ENCODE results near the gene LRRC61. TPM values are rescaled to one million over a fixed set of nuclear protein-coding genes. Genes with fewer than 3 reads are reported as not detected.

The LRRC61 gene
- total and polyA plus RNA-seq, 2 of the 13 experiments (the other 11 are each of a cell fraction or from before 2014, with no cell fraction given) = 33.0 to 34.8 TPM

DNA sequence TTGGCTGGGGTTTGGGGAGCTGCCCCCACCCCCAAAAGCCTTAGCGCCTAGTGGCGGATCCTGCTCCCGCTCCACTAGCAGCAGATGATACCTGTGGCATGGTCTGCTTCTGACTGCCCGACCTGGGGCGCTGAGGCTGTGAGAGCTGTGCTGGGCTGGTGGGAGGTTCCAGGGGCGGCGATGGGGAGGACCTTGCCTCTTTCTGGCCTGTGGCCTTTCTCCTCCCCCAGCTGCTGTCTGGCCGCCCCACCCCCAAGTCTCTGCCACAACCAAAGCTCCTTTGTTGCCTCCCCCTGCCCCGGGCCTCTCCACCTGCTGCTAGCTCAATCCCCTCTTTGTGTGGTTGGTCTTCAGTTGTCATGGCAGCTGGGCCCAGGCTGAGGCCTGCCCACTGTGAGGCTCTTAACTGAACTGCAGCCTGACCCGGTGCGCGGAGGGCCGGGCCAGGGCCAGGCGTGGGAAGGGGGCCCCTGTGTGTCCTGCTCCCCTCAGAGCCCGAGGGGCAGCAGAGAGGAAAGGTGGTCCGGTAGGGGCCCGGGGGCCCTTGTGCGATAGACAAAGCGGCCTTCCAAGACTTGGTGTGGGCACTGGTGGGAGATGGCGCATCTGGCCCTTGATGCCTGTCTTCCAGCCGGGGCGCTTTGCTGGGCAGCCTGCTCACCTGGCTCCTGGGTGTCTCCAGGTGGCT lies 60.7 kb downstream of the LRRC61 start (continued):
- TF ChIP-seq RAD21 (CRISPR knock-in tag; IDR thresholded peaks at IDR 0.05) (0 out of 2 replicates have a peak, but pooled peaks have one; percentile 53), CBX1 (IDR thresholded peaks at IDR 0.05; ENCODE audit: low read depth) (peak; percentile 62), POGZ (CRISPR knock-in tag; IDR thresholded peaks at IDR 0.05) (peak; percentile 52), NONO (IDR thresholded peaks at IDR 0.05) (no peak), NONO (CRISPR knock-in tag; conservative IDR thresholded peaks at IDR 0.05) (peak; percentile 87), SAFB2 (CRISPR knock-in tag; IDR thresholded peaks at IDR 0.05; ENCODE audit: borderline replicate concordance, low read depth) (peak; percentile 95), RAD51 (IDR thresholded peaks at IDR 0.05; ENCODE audit: borderline replicate concordance) (no peak), EP300 (IDR thresholded peaks at IDR 0.05; ENCODE audit: low read depth in 2 of 2, low read length in 2 of 2) (peak; percentile 84 to 86), EP300 (CRISPR knock-in tag; IDR thresholded peaks at IDR 0.05; ENCODE audit: borderline replicate concordance) (no peak; the same call in 1 of the 2 replicates), FOXP1 (IDR thresholded peaks at IDR 0.05) (peak; percentile 53; the same call in 1 of the 2 replicates), FOXP1 (CRISPR knock-in tag; IDR thresholded peaks at IDR 0.05) (no peak), ZBTB42 (CRISPR knock-in tag; IDR thresholded peaks at IDR 0.05) (0 out of 2 replicates have a peak, but pooled peaks have one; percentile 53), STAG1 (CRISPR knock-in tag; IDR thresholded peaks at IDR 0.05) (no peak), ZKSCAN8 (CRISPR knock-in tag; IDR thresholded peaks at IDR 0.05; ENCODE audit: borderline replicate concordance) (no peak), LCORL (IDR thresholded peaks at IDR 0.05) (no peak), LCORL (CRISPR knock-in tag; IDR thresholded peaks at IDR 0.05) (peak; percentile 77), ZNF329 (CRISPR knock-in tag; IDR thresholded peaks at IDR 0.05; ENCODE audit: low read depth) (no peak), ZNF782 (CRISPR knock-in tag; IDR thresholded peaks at IDR 0.05; ENCODE audit: borderline replicate concordance) (peak; percentile 68; the same call in 1 of the 2 replicates), ZNF253 (CRISPR knock-in tag; IDR thresholded peaks at IDR 0.05; ENCODE audit: borderline replicate concordance) (no peak; the same call in 1 of the 2 replicates)
- TF ChIP-seq, protein P1, sequence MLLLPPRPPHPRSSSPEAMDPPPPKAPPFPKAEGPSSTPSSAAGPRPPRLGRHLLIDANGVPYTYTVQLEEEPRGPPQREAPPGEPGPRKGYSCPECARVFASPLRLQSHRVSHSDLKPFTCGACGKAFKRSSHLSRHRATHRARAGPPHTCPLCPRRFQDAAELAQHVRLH (CRISPR knock-in tag; IDR thresholded peaks at IDR 0.05; ENCODE audit: borderline replicate concordance, low read depth) = peak; percentile 57; the same call in 1 of the 2 replicates
- TF ChIP-seq, protein P2, sequence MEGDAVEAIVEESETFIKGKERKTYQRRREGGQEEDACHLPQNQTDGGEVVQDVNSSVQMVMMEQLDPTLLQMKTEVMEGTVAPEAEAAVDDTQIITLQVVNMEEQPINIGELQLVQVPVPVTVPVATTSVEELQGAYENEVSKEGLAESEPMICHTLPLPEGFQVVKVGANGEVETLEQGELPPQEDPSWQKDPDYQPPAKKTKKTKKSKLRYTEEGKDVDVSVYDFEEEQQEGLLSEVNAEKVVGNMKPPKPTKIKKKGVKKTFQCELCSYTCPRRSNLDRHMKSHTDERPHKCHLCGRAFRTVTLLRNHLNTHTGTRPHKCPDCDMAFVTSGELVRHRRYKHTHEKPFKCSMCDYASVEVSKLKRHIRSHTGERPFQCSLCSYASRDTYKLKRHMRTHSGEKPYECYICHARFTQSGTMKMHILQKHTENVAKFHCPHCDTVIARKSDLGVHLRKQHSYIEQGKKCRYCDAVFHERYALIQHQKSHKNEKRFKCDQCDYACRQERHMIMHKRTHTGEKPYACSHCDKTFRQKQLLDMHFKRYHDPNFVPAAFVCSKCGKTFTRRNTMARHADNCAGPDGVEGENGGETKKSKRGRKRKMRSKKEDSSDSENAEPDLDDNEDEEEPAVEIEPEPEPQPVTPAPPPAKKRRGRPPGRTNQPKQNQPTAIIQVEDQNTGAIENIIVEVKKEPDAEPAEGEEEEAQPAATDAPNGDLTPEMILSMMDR (CRISPR knock-in tag; IDR thresholded peaks at IDR 0.05) = peak; percentile 37; the same call in 1 of the 2 replicates
- TF ChIP-seq, protein P3, sequence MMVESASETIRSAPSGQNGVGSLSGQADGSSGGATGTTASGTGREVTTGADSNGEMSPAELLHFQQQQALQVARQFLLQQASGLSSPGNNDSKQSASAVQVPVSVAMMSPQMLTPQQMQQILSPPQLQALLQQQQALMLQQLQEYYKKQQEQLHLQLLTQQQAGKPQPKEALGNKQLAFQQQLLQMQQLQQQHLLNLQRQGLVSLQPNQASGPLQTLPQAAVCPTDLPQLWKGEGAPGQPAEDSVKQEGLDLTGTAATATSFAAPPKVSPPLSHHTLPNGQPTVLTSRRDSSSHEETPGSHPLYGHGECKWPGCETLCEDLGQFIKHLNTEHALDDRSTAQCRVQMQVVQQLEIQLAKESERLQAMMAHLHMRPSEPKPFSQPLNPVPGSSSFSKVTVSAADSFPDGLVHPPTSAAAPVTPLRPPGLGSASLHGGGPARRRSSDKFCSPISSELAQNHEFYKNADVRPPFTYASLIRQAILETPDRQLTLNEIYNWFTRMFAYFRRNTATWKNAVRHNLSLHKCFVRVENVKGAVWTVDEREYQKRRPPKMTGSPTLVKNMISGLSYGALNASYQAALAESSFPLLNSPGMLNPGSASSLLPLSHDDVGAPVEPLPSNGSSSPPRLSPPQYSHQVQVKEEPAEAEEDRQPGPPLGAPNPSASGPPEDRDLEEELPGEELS (CRISPR knock-in tag; IDR thresholded peaks at IDR 0.05) = peak; percentile 77
- TF ChIP-seq, protein P4, sequence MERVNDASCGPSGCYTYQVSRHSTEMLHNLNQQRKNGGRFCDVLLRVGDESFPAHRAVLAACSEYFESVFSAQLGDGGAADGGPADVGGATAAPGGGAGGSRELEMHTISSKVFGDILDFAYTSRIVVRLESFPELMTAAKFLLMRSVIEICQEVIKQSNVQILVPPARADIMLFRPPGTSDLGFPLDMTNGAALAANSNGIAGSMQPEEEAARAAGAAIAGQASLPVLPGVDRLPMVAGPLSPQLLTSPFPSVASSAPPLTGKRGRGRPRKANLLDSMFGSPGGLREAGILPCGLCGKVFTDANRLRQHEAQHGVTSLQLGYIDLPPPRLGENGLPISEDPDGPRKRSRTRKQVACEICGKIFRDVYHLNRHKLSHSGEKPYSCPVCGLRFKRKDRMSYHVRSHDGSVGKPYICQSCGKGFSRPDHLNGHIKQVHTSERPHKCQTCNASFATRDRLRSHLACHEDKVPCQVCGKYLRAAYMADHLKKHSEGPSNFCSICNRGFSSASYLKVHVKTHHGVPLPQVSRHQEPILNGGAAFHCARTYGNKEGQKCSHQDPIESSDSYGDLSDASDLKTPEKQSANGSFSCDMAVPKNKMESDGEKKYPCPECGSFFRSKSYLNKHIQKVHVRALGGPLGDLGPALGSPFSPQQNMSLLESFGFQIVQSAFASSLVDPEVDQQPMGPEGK (CRISPR knock-in tag; IDR thresholded peaks at IDR 0.05) = peak; percentile 87

All from HepG2 (cell line).